Measurements from ENCODE around the gene OR2T2. TPM values are rescaled to one million over a fixed set of nuclear protein-coding genes. Genes with fewer than 3 reads are reported as not detected.
"Not testable (repeated sequence)": the region's sequence is repeated elsewhere in the genome, so short reads cannot be mapped to it uniquely, and the experiment has no call there.

Gene OR2T2
- total and polyA plus RNA-seq, 2 of the 8 experiments (the other 6 are each of a cell fraction or from before 2014, with no cell fraction given): not detected

DNA sequence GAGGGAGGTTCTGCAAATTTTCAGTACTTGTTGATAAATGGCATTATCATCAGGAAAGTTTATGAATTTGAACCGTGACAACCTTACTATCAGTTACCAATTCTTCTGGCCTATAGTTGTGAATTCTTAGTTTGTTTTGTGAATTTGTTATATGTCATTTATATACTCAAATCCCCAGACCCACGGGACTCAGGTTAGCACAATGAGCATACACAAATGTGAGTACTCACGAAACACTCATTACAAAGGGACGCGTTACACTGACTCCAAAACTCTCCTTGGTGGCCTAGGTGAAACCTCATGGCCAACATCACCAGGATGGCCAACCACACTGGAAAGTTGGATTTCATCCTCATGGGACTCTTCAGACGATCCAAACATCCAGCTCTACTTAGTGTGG, 42.9 kb downstream of the OR2T2 start, which contains the start of gene OR2T5:
TSS of gene OR2T5 (plus strand) at position 301 of the 400 bp plus-strand sequence. CDS start at position 301, 0 bp downstream.
- H3K4me3 ChIP-seq (ENCODE audit: extremely low read depth in 1 of 4, insufficient read depth in 2 of 4, low read depth in 3 of 4, low read length in 4 of 4); H3K79me2 ChIP-seq (ENCODE audit: control insufficient read depth in 1 of 2, insufficient read depth in 2 of 2, low read length in 2 of 2); H2BK120ac ChIP-seq (replicated peaks; ENCODE audit: low read depth, low read length); FAIRE-seq; H3K4me2 ChIP-seq (ENCODE audit: insufficient read depth in 1 of 2, low read depth in 2 of 2, low read length in 2 of 2); DNase-seq (ENCODE audit: low read depth in 1 of 2, low spot score in 2 of 2); H4K8ac ChIP-seq (ENCODE audit: extremely low read depth, insufficient read depth, low read length); H2BK20ac ChIP-seq (ENCODE audit: low read length); H3K27me3 ChIP-seq (replicated peaks in 1 of 4; ENCODE audit: control insufficient read depth in 3 of 4, extremely low read depth in 1 of 4, insufficient read depth in 3 of 4, low read length in 3 of 4); H3K23me2 ChIP-seq (ENCODE audit: low read depth, low read length); CTCF ChIA-PET (ENCODE audit: partially characterized antibody); H3K14ac ChIP-seq (ENCODE audit: insufficient read length); H3K56ac ChIP-seq (replicated peaks; ENCODE audit: insufficient read length, low read depth, low read length); H3K4ac ChIP-seq (replicated peaks; ENCODE audit: insufficient read length, low read depth, low read length); H4K5ac ChIP-seq (ENCODE audit: insufficient read length, low read depth, low read length); H3K36me3 ChIP-seq (ENCODE audit: control insufficient read depth in 2 of 4, insufficient read depth in 4 of 4, low read length in 3 of 4); H3K79me1 ChIP-seq (ENCODE audit: low read depth, low read length); POLR2A ChIA-PET (ENCODE audit: partially characterized antibody); H3K9ac ChIP-seq (replicated peaks in 1 of 4; ENCODE audit: extremely low read depth in 1 of 4, low read depth in 3 of 4, low read length in 3 of 4); H2AFZ ChIP-seq (ENCODE audit: low read length); H2BK5ac ChIP-seq (ENCODE audit: low read depth, low read length); H2BK12ac ChIP-seq (ENCODE audit: low read depth, low read length); H3K23ac ChIP-seq (ENCODE audit: insufficient read length); H2BK15ac ChIP-seq (ENCODE audit: low read length); H4K20me1 ChIP-seq (replicated peaks in 1 of 2; ENCODE audit: control insufficient read depth in 1 of 2, insufficient read depth in 2 of 2, low read length in 2 of 2); H3K9me3 ChIP-seq (ENCODE audit: insufficient read depth in 2 of 2, low read depth in 1 of 2, low read length in 1 of 2); H3K27ac ChIP-seq (ENCODE audit: low read depth, low read length); H3K18ac ChIP-seq (ENCODE audit: extremely low read depth, low read length); H3K4me1 ChIP-seq (replicated peaks in 1 of 4; ENCODE audit: control insufficient read depth in 3 of 4, insufficient read depth in 4 of 4, low read length in 3 of 4); H2AK5ac ChIP-seq (ENCODE audit: low read depth, low read length); H4K91ac ChIP-seq (replicated peaks; ENCODE audit: insufficient read length, low read length): not testable (repeated sequence)
- WGBS, 2 experiments (ENCODE audit: extremely low coverage in 1 of 2, insufficient coverage in 1 of 2, insufficient read length in 1 of 2, insufficient replicate concordance in 2 of 2, low coverage in 1 of 2, low lambda C conversion rate in 2 of 2, missing lambda C conversion rate in 1 of 2): 90% methylated on average over 4 of the region's 6 CpGs; no CpG with 5 or more reads in 1 of the 2 experiments

DNA sequence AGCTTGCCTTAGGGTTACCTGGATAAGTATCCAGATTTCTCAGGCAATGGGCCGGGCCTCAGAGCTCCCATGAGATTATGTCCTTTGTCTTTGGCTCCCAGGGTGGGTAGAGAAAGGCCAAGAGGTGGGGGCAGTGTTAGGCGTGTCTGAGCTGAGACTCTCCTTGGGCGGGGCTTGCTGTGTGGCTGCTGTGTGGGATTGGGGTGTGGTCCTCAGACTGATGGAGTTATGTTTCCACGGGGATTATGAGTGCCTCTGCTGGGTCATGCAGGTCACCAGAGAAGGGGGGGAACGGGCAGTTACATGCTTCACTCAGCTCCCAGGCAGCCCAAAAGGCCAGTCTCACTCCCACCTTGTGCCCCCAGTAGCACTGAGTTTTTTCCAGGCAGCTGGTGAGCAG, 51.2 kb downstream of the OR2T2 start:
- H3K4me3 ChIP-seq (ENCODE audit: extremely low read depth in 1 of 4, insufficient read depth in 2 of 4, low read depth in 3 of 4, low read length in 4 of 4); DNase-seq (ENCODE audit: low read depth in 1 of 2, low spot score in 2 of 2); H3K4me2 ChIP-seq (ENCODE audit: insufficient read depth in 1 of 2, low read depth in 2 of 2, low read length in 2 of 2); H3K18ac ChIP-seq (ENCODE audit: extremely low read depth, low read length); H2AK5ac ChIP-seq (ENCODE audit: low read depth, low read length); H3K56ac ChIP-seq (replicated peaks; ENCODE audit: insufficient read length, low read depth, low read length); H3K4ac ChIP-seq (replicated peaks; ENCODE audit: insufficient read length, low read depth, low read length); H2BK20ac ChIP-seq (ENCODE audit: low read length); H4K8ac ChIP-seq (ENCODE audit: extremely low read depth, insufficient read depth, low read length); FAIRE-seq; H4K91ac ChIP-seq (replicated peaks; ENCODE audit: insufficient read length, low read length); H3K79me1 ChIP-seq (ENCODE audit: low read depth, low read length); H3K4me1 ChIP-seq (replicated peaks in 1 of 4; ENCODE audit: control insufficient read depth in 3 of 4, insufficient read depth in 4 of 4, low read length in 3 of 4); H3K14ac ChIP-seq (ENCODE audit: insufficient read length); H3K9ac ChIP-seq (replicated peaks in 1 of 4; ENCODE audit: extremely low read depth in 1 of 4, low read depth in 3 of 4, low read length in 3 of 4); H3K36me3 ChIP-seq (ENCODE audit: control insufficient read depth in 2 of 4, insufficient read depth in 4 of 4, low read length in 3 of 4); H2BK120ac ChIP-seq (replicated peaks; ENCODE audit: low read depth, low read length); H4K5ac ChIP-seq (ENCODE audit: insufficient read length, low read depth, low read length); CTCF ChIA-PET (ENCODE audit: partially characterized antibody); H2AFZ ChIP-seq (ENCODE audit: low read length); H3K23me2 ChIP-seq (ENCODE audit: low read depth, low read length); H3K27ac ChIP-seq (ENCODE audit: low read depth, low read length); H3K27me3 ChIP-seq (replicated peaks in 1 of 4; ENCODE audit: control insufficient read depth in 3 of 4, extremely low read depth in 1 of 4, insufficient read depth in 3 of 4, low read length in 3 of 4); H3K9me3 ChIP-seq (ENCODE audit: insufficient read depth in 2 of 2, low read depth in 1 of 2, low read length in 1 of 2); H2BK5ac ChIP-seq (ENCODE audit: low read depth, low read length); H4K20me1 ChIP-seq (replicated peaks in 1 of 2; ENCODE audit: control insufficient read depth in 1 of 2, insufficient read depth in 2 of 2, low read length in 2 of 2); H2BK12ac ChIP-seq (ENCODE audit: low read depth, low read length); POLR2A ChIA-PET (ENCODE audit: partially characterized antibody); H2BK15ac ChIP-seq (ENCODE audit: low read length); H3K23ac ChIP-seq (ENCODE audit: insufficient read length); H3K79me2 ChIP-seq (ENCODE audit: control insufficient read depth in 1 of 2, insufficient read depth in 2 of 2, low read length in 2 of 2): not testable (repeated sequence)
- WGBS, 2 experiments (ENCODE audit: extremely low coverage in 1 of 2, insufficient coverage in 1 of 2, insufficient read length in 1 of 2, insufficient replicate concordance in 2 of 2, low coverage in 1 of 2, low lambda C conversion rate in 2 of 2, missing lambda C conversion rate in 1 of 2): no CpG with 5 or more reads among the region's 5 CpGs

All from H1 (cell line).